H1 (cell line): ENCODE data around the gene GABRR2. TPM values are rescaled to one million over a fixed set of nuclear protein-coding genes. Genes with fewer than 3 reads are reported as not detected.

Experiments used
- KDM4A ChIP-seq: IDR thresholded peaks from one replicate; pipeline ENCODE4 v1.7.1; 2012; ENCODE audit warnings: low read depth, mild to moderate bottlenecking, moderate library complexity, low read length, inconsistent platforms; ENCODE audit not compliant: severe bottlenecking
- SP2 ChIP-seq: IDR thresholded peaks from 2 replicates; pipeline ENCODE4 v1.6.1; 2012; ENCODE audit warnings: mild to moderate bottlenecking, low read length, inconsistent platforms
- polyA plus RNA-seq, 7 experiments: library from polyadenylated mRNA; depleted of rRNA in 3 of 7; stranded (reverse) in 5 of 7; unstranded in 2 of 7; fragments of >200 nt in 5 of 7; fragments of 200-250 nt in 2 of 7; gene quantifications; 1 replicate in 5 of 7; 2 replicates in 1 of 7; 4 replicates in 1 of 7; pipeline versions ENCODE4 v1.2.1 to v1.2.3, GENCODE V29; 2011 to 2013; ENCODE audit warnings: missing spikeins in 2 of 7, mixed read lengths in 2 of 7
- total RNA-seq: library from RNA; stranded (reverse); fragmentation: NEBNext Ultra II Directional; extraction: Animal tissue kit (Norgen Biotek cat#: 25700); gene quantifications from 2 replicates; pipeline ENCODE4 v1.2.1, GENCODE V29; 2021
- TF ChIP-seq, protein P1 (sequence below): fragments of 300-600 bp; sonication (generic); IDR thresholded peaks from 2 replicates; pipeline ENCODE4 v1.7.1; 2012; ENCODE audit warnings: low read length, moderate library complexity, mild to moderate bottlenecking, inconsistent platforms; ENCODE audit not compliant: insufficient replicate concordance

GABRR2 gene
- total and polyA plus RNA-seq, 2 of the 8 experiments (the other 6 are each of a cell fraction or from before 2014, with no cell fraction given) = not detected

DNA sequence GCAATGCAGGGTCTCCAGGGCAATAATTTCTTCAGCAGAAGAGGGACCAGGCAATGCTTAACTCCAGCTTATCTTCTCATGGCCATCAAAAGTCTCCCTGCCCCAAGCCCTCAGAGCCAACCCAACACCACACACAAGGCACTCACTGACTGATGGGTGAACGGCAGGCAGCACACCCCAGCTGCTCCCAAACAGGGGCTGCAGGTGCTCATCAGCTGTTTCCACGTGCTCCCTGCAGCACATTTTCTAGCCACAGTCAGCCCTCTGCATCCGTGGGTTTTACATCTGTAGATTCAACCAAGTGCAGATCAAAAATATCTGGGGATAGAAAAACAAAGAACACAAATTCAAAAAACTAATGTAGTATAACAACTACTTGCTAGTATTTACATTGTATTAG is 94.0 kb downstream of the GABRR2 start (continued):
- TF ChIP-seq, protein P1, sequence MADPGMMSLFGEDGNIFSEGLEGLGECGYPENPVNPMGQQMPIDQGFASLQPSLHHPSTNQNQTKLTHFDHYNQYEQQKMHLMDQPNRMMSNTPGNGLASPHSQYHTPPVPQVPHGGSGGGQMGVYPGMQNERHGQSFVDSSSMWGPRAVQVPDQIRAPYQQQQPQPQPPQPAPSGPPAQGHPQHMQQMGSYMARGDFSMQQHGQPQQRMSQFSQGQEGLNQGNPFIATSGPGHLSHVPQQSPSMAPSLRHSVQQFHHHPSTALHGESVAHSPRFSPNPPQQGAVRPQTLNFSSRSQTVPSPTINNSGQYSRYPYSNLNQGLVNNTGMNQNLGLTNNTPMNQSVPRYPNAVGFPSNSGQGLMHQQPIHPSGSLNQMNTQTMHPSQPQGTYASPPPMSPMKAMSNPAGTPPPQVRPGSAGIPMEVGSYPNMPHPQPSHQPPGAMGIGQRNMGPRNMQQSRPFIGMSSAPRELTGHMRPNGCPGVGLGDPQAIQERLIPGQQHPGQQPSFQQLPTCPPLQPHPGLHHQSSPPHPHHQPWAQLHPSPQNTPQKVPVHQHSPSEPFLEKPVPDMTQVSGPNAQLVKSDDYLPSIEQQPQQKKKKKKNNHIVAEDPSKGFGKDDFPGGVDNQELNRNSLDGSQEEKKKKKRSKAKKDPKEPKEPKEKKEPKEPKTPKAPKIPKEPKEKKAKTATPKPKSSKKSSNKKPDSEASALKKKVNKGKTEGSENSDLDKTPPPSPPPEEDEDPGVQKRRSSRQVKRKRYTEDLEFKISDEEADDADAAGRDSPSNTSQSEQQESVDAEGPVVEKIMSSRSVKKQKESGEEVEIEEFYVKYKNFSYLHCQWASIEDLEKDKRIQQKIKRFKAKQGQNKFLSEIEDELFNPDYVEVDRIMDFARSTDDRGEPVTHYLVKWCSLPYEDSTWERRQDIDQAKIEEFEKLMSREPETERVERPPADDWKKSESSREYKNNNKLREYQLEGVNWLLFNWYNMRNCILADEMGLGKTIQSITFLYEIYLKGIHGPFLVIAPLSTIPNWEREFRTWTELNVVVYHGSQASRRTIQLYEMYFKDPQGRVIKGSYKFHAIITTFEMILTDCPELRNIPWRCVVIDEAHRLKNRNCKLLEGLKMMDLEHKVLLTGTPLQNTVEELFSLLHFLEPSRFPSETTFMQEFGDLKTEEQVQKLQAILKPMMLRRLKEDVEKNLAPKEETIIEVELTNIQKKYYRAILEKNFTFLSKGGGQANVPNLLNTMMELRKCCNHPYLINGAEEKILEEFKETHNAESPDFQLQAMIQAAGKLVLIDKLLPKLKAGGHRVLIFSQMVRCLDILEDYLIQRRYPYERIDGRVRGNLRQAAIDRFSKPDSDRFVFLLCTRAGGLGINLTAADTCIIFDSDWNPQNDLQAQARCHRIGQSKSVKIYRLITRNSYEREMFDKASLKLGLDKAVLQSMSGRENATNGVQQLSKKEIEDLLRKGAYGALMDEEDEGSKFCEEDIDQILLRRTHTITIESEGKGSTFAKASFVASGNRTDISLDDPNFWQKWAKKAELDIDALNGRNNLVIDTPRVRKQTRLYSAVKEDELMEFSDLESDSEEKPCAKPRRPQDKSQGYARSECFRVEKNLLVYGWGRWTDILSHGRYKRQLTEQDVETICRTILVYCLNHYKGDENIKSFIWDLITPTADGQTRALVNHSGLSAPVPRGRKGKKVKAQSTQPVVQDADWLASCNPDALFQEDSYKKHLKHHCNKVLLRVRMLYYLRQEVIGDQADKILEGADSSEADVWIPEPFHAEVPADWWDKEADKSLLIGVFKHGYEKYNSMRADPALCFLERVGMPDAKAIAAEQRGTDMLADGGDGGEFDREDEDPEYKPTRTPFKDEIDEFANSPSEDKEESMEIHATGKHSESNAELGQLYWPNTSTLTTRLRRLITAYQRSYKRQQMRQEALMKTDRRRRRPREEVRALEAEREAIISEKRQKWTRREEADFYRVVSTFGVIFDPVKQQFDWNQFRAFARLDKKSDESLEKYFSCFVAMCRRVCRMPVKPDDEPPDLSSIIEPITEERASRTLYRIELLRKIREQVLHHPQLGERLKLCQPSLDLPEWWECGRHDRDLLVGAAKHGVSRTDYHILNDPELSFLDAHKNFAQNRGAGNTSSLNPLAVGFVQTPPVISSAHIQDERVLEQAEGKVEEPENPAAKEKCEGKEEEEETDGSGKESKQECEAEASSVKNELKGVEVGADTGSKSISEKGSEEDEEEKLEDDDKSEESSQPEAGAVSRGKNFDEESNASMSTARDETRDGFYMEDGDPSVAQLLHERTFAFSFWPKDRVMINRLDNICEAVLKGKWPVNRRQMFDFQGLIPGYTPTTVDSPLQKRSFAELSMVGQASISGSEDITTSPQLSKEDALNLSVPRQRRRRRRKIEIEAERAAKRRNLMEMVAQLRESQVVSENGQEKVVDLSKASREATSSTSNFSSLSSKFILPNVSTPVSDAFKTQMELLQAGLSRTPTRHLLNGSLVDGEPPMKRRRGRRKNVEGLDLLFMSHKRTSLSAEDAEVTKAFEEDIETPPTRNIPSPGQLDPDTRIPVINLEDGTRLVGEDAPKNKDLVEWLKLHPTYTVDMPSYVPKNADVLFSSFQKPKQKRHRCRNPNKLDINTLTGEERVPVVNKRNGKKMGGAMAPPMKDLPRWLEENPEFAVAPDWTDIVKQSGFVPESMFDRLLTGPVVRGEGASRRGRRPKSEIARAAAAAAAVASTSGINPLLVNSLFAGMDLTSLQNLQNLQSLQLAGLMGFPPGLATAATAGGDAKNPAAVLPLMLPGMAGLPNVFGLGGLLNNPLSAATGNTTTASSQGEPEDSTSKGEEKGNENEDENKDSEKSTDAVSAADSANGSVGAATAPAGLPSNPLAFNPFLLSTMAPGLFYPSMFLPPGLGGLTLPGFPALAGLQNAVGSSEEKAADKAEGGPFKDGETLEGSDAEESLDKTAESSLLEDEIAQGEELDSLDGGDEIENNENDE = no peak
- no peak for TF ChIP-seq KDM4A
- TF ChIP-seq SP2 = no peak
- TF ChIP-seq, all 59 proteins: peak for 0
